ENCODE data around the gene ATF6B. TPM values are rescaled to one million over a fixed set of nuclear protein-coding genes. Genes with fewer than 3 reads are reported as not detected.

ATF6B gene
- total and polyA plus RNA-seq, 2 of the 13 experiments (the other 11 are each of a cell fraction or from before 2014, with no cell fraction given): 18.1 to 44.0 TPM

- TF ChIP-seq ZNF431 (CRISPR knock-in tag; IDR thresholded peaks at IDR 0.05; ENCODE audit: borderline replicate concordance, low read depth) (no peak), KMT2A (CRISPR knock-in tag; IDR thresholded peaks at IDR 0.05) (no peak; the same call in 1 of the 2 replicates), NBN (conservative IDR thresholded peaks at IDR 0.05) (no peak), ZNF20 (CRISPR knock-in tag; IDR thresholded peaks at IDR 0.05) (no peak), TCF7L2 (IDR thresholded peaks at IDR 0.05; ENCODE audit: low read depth, low read length) (no peak), STAG1 (CRISPR knock-in tag; IDR thresholded peaks at IDR 0.05) (peak; percentile 94), ZNF333 (CRISPR knock-in tag; IDR thresholded peaks at IDR 0.05; ENCODE audit: borderline replicate concordance) (no peak; the same call in 1 of the 2 replicates), DRAP1 (CRISPR knock-in tag; IDR thresholded peaks at IDR 0.05) (no peak; the same call in 1 of the 2 replicates), NFYC (CRISPR knock-in tag; IDR thresholded peaks at IDR 0.05) (peak; percentile 39; the same call in 1 of the 2 replicates), ZMAT3 (CRISPR knock-in tag; conservative IDR thresholded peaks at IDR 0.05) (no peak; the same call in 1 of the 2 replicates), ZNF432 (CRISPR knock-in tag; IDR thresholded peaks at IDR 0.05; ENCODE audit: borderline replicate concordance) (no peak), ZKSCAN8 (CRISPR knock-in tag; IDR thresholded peaks at IDR 0.05; ENCODE audit: borderline replicate concordance) (no peak; the same call in 1 of the 2 replicates), ZNF768 (CRISPR knock-in tag; IDR thresholded peaks at IDR 0.05) (peak; percentile 59), POLR2G (IDR thresholded peaks at IDR 0.05; ENCODE audit: low read depth, low read length) (no peak), RARG (CRISPR knock-in tag; IDR thresholded peaks at IDR 0.05; ENCODE audit: low read depth) (no peak), EED (CRISPR knock-in tag; IDR thresholded peaks at IDR 0.05) (no peak), PRDM10 (CRISPR knock-in tag; IDR thresholded peaks at IDR 0.05; ENCODE audit: low read depth) (0 out of 2 replicates have a peak, but pooled peaks have one; percentile 60), AHDC1 (CRISPR knock-in tag; IDR thresholded peaks at IDR 0.05; ENCODE audit: borderline replicate concordance) (no peak), ZFP91 (CRISPR knock-in tag; IDR thresholded peaks at IDR 0.05; ENCODE audit: borderline replicate concordance) (peak; percentile 76; the same call in 1 of the 2 replicates)
These were observed 26.6 kb upstream of the ATF6B start (continued) for GRCh38 chr6:32154514-32155161.

All from HepG2 (cell line).